RPMI7951 (cell line): ENCODE measurements around the gene CD99L2. TPM values are rescaled to one million over a fixed set of nuclear protein-coding genes. Genes with fewer than 3 reads are reported as not detected.
"Not testable (repeated sequence)": the region's sequence is repeated elsewhere in the genome, so short reads cannot be mapped to it uniquely, and the experiment has no call there.

ENCODE experiments used
- DNase-seq: peaks from one replicate; pipeline ENCODE4 v3.0.0-alpha.2; 2012; ENCODE audit warnings: low read depth
- total RNA-seq: library from RNA; depleted of rRNA; stranded (reverse); fragments of >200 nt; shearing (Covaris generic); gene quantifications from 2 replicates; pipeline ENCODE4 v1.2.3, GENCODE V29; 2014

CD99L2 gene
- total RNA-seq, 1 experiment from 2014 or later = 48.9 TPM

DNA sequence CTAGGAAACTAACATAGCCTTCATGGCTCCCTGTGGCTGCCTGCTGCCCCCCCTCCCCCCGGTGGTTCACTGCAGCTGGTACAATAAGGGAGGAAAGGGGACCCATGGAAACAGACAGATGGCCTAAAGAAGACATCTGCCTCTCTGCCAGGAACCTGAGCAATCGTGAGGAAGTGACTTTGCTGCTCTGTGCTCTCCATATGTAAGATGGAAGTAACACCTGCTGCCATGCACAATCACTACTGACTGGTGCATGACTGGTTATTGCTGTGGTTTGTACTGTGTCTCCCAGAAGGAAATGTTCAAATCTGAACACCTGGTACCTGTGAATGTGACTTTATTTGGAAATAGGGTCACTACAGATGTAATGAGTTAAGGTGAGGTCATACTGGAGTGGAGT, 43.6 kb downstream of the CD99L2 start:
- DNase-seq = no peak

DNA sequence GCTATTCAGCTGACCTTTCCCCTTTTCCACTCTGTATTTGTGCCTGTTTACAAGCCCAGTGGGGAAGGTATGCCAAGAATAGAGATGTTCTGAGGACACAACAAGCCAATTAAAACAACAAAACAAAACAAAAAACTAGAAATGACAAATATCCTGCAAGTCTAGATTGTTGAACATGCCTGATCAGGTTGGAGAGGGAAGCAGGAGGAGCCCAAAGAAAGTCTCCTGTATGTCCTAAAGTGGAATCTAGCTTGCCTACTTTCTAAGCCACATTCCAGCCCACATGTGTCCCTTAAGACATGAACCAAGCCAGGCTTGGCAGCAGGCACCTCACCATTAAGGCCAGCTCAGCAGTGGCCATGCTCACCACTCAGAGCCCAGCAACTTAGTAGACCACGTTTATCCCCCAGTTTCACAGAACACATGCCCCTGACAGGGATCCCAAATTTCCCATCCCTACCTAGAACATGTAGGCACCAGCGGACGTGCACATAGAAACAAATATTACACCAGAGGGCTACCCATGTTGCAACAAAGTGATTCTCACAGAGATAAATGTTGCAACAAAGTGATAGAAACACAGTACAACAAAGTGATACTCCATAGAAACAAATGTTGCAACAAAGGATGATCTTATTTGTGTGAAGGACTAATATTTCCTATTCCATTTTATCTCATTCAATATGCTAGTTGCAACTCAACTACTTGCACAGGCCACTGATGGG, 48.3 kb downstream of the CD99L2 start:
- DNase-seq = no peak

DNA sequence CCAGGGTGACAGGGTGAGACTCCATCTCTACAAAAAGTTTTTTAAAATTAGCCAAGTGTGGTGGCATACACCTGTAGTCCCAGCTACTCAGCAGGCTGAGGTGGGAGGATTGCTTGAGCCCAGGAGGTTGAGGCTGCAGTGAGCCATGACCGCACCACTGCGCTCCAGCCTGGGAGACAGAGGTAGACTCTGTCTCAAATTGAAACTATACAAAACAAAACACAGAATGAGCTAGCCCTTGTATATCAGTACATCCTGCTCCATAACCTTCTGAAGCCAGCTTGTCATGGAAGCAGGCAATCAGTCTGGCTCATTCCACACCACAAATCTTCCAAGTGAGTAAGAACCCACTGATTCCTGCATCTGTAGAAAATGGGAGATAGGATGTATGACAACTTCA, 49.0 kb downstream of the CD99L2 start:
- no peak for DNase-seq

DNA sequence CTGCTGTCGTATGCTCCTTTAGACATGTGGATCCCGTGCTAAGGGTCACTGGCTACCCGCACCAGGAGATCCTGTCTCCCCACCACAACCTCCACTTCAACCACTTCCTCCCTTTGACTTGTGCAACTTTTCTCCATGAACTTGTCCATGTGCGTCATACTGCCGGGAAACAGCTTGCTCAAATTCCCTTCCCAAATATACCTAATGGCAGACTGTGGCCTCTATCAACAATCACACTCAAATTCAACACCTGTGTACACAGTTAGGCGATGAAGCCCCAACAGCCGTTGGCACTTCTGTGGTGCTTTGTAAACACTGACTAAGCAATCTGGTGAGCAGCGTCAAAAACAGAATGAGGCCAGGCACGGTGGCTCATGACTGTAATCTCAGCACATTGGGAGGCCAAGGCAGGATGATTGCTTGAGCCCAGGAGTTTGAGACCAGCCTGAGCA, 49.5 kb downstream of the CD99L2 start:
- DNase-seq = no peak

DNA sequence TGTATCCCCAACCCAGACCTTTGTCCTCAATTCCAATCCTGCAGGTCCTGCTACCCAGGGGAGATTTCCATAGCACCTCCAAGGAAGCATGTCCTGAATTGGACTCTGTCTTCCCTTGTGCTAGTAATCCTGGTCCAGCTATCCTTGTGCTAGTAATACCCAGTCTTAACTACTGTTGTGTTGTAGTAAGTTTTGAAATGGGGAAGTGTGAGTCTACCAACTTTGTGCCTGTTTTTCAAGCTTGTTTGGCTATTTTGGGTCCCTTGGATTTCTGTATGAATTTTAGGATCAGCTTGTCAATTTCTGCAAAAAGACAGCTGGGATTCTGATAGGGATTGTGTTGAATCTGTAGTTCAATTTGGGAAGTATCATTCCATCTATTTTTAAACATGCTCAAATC, 51.4 kb downstream of the CD99L2 start:
- DNase-seq = no peak

DNA sequence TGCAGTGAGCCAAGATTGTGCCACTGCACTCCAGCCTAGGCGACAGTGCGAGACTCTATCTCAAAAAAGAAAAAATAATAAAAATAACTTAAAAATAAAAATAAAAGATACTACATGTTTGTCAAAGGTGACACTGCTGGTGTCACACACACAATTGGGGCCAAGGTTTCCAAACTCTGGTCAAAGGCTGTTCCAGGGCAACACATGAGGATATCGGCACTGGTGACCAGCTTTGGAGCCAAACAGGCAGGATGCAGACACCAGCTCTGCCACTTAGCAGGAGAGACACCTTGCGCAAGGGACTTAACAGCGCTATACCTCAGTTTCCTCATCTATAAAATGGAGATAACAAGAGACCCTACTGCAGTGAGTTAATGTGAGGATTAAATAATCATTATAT, 52.3 kb downstream of the CD99L2 start:
- DNase-seq = no peak

DNA sequence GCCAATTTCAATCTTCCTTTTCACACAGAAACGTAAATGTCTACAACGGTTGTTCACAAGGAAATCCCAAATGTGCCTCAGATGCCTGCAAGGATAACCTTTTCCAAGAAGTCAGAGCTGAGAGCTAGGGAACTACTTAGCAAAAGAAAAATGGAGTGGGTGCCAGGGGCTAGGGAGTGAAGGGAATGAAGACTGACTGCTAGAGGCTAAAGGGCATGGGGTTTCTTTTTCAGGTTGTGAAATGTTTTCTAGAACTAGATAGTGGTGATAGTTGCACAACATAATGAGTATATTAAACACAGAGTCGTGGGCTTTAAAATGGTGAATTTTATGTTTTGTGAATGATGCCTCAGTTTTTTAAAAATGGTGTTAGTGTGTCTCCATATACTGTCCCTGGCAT, 53.4 kb downstream of the CD99L2 start:
- DNase-seq = no peak

DNA sequence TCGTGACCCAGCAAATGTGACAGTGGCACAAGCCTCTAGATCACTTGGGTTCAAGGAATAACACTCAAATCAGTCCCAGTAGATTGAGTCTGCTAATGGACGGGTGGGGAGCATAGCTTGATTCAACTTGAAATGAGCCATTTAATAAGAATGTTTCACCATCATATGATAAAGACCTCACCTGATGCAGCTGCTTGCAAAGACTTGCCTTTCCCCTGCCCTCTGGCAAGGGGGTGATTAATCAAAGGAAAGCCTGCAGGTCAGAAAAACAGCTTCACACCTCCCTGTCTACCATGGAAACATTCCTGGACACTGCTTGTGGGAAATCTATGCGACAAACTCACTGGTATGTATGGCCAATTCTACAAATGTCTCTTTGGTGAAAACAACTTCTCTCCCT, 54.5 kb downstream of the CD99L2 start:
- no peak for DNase-seq

DNA sequence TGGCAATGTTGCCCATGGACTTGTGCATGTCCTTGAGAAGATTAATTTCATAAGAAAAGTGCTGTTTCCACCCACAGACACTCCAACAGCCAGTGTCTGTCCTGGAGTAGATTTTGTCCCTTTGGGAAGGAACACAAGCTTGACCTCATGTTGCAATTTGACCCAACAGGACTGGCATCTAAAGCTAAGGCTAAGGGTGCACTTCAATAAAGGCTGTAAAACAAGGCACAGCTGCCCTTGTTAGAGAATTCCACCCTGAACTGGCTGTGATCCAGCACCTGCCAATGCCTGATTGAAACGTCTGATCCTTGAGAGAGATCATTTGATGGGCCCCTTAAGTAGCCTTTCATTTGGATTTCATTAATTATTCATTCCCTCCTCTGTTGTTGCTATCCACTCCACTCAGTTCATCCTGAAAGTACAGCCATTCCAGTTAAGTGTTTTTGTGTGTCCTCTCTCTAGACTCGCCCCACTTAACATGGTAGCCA, 56.2 kb downstream of the CD99L2 start:
- DNase-seq = no peak

DNA sequence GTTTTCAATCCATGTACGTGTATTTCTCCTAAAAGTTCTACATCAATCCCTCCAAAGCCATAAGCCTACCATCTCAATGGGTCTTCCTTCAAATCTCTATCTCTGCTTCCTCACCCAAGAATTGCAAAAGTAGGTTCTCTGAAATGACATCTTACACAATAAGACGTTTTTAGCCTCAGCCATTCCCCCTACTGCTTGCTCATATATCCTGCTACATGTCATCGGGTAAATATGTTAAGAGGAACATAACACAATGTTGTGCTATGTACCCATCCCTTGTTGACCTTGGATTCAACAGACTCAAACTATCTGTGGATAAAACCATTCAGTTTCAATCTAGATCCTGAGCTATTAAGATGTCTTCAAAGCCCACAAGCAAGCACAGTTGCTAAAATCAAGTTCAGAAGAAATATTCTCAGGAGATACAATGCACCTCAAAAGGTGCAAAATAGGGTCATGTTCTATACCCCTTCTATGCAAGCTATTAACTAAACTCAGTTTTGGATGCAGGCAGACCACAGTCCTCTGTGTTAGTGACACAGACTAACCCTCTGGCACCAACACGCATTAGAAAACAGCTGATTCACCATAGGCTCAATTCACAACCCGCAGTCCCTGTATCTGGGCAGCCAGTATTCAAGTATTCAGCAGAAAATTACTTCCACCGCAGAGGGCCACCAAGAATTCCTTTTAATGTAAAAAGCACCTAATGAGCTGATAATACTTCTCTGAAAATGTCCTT, 56.8 kb downstream of the CD99L2 start:
- DNase-seq = peak; percentile 36

DNA sequence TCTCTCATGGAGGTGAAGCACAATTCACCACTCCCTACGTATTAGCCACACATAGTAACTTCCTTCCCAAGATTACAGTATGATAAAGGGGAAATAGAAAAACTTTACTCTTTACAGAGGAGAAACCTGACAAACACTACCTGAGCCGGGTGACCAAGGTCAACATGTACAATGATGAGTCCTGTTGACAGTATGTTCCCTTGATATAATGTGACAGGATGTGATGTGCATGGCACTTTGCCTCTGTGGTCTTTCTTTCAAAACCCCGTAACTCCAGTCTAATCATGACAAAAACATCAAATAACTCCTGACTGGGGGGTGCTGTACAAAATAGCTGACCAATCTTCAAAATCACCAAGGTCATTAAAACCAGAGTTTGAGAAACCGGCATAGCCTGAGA, 60.6 kb downstream of the CD99L2 start:
- no peak for DNase-seq

DNA sequence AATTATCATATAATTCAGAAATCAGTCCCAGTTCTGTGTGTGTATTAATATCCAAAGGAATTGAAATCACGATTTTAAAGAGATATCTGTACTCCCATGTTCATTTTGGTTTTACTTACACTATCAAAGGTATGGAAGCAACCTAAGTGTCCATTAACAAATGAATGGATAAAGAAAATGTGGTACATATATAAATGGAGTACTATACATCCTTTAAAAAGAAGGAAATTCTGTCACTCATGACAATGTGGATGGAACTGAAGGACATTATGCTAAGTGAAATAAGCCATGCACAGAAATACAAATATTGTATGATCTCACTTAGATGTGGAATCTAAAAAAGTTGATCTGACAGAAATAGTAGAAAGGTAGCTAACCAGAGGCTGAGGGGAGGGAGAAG, 63.8 kb downstream of the CD99L2 start:
- no peak for DNase-seq

DNA sequence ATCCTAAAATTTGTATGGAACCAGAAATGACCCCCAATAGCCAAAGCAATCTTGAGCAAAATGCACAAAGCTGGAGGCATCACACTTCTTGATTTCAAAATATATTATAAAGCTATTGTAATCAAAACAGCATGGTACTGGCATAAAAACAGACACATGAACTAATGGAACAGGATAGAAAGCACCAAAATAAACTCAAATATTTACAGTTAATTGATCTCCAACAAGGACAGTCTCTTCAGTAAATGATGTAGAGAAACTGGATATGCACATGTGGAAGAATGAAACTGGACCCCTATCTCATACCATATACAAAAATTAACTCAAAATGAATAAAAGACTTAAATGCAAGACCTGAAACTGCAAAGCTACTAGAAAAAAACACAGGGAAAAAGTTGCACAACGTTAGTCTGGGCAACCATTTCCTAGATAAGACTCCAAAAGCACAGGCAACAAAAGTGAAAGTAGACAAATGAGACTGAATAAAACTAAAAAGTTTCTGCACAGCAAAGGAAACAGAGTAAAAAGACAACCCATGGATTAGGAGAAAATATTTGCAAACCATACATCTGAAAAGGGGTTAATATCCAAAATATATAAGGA, 64.9 kb downstream of the CD99L2 start:
- DNase-seq = no peak

DNA sequence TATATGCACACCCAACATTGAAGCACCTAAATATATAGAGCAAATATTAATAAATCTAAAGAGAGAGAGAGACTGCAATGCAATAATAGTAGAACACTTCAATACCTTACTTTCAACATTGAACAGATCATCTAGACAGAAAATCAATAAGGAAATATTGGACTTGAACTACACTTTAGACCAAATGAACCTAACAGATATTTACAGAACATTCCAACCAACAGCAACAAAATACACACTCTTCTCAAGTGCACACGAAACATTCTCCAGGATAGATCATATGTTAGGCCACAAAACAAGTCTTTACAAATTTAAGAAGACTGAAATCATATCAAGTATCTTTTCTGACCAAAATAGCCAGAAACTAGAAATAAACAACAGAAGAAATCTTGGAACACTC, 66.6 kb downstream of the CD99L2 start:
- no peak for DNase-seq

DNA sequence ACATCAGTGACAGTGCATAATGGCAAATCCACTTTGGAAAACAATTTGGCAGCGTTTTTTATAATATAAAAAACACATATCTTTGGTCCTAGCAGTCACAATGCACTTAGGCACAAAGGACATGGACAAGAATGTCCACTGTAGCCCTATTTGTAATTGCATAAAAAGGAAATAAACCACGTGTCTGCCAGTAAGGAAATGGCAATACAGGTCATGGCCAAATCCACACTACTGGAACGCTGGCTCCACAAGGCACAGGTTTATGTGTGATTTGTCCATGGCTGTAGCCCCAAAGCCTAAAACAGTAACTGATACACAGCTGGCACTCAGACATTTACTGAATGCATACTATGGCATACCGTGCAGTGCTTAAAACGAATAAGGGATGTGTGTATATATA, 69.7 kb downstream of the CD99L2 start:
- no peak for DNase-seq

DNA sequence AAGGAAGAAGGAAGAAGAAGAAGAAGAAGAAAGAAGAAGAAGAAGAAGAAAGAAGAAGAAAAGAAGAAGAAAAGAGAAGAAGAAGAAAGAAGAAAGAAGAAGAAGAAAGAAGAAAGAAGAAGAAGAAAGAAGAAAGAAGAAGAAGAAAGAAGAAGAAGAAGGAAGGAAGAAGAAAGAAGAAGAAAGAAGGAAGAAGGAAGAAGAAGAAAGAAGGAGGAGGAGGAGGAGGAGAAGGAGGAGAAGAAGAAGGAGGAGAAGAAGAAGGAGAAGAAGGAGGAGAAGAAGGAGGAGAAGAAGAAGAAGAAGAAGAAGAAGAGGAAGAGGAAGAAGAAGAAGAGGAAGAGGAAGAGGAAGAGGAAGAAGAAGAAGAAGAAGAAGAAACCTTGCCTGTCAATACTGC, 74.1 kb downstream of the CD99L2 start:
- not testable (repeated sequence) for DNase-seq

DNA sequence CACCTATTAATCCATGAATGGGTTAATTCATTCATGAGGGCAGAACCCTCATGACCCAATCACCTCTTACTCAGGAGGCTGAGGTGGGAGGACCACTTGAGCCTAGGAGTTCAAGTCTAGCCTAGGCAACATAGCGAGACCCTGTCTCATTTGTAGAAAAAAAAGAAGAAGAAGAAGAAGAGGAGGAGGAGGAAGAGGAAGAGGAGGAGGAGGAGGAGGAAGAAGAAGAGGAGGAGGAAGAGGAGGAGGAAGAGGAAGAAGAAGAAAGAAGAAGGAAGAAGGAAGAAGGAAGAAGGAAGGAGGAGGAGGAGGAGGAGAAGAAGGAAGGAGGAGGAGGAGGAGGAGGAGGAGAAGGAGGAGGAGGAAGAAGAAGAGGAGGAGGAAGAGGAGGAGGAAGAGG, 74.6 kb downstream of the CD99L2 start:
- DNase-seq = not testable (repeated sequence)

DNA sequence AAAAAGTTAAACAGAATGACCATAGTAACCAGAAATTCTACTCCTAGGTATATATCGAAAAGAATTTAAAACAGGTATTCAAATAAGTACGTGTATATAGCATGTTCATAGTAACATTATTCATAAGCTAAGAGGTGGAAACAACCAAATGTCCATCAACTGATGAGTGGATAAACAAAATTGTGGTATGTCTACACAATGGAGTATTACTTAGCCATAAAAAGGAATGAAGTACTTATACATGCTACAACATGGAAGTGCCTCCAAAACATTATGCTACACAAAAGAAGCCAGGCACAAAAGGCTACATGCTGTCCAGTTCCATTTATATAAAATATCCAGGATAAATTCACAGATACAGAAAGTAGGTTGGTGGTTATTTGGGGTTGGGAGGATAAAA, 76.5 kb downstream of the CD99L2 start:
- no peak for DNase-seq

DNA sequence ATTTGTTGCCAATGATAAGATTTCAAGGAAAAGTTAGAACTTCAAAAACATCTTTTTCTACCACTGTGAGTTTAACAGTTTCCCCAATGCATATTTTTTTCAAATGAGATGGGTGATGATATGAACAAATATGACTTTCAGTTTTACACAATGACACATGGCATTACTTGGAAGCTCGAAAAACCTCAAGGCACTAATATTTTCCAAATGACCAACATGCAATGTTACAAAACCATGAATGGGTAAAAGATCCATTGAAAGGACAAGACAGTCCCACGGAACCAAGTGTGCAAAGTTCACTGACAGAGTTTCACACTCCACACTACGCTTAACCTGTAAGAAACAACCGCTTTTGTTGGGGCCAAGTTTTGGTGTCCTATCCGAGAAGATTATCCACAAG, 84.5 kb downstream of the CD99L2 start:
- peak; percentile 12 for DNase-seq

DNA sequence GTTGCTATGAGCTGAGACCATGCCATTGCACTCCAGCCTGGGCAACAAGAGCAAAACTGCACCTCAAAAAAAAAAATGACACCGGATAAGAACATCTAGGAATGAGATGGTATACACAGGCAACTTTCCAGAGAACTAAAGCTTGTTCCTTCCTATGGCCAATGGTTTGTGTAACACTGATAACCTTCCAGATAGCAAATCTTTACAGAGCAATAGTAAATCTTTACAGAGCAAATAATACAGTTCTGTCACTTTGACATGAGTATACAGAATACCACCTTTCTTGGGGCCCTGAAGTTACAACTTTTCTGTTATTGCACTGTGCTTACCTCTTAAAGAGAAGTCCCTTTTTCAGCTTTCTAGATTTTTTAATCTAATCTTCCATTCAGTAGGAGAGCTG, 91.6 kb downstream of the CD99L2 start:
- no peak for DNase-seq

DNA sequence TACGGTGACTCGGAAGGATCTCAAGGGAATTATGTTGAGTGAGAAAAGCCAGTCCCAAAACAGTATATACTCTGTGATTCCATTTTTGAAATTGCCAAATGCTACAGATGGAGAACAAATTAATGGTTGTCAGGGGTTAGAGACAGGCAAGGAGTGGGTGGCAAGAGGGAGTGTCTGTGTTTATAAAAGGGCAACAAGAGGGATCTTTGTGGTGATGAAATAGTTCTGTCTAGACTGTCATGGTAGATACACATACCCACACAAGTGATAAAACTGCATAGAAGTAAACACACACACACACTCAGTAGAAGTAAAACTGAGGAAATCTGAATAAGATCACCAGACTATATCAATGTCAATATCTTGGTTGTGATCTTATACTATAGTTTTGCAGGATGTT, 92.7 kb downstream of the CD99L2 start:
- no peak for DNase-seq

DNA sequence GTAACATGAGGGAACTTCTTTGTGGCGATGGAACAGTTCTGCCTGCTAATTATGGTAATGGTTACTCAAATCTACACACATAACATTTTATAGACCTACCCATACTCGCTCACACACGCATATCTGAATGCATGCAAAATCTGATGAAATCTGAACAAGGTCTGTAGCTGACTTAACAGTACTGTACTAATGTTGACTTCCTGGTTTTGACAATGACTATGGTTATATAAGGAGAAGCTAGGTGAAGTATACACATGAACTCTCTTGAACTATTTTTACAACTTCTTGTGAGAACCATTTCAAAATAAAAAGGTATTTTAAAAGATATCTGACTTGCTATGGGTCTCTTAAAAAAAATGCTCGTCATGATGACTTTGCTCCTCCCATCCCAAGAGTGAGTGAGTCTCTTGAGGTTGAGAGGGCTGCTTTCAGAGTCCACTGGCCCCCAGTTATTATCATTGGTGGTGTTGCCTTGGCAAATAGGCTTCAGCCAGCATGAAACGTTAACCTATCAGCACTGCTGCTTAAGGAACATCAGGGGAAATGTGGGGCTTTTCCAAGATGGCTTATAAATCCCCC, 105.4 kb downstream of the CD99L2 start:
- no peak for DNase-seq

DNA sequence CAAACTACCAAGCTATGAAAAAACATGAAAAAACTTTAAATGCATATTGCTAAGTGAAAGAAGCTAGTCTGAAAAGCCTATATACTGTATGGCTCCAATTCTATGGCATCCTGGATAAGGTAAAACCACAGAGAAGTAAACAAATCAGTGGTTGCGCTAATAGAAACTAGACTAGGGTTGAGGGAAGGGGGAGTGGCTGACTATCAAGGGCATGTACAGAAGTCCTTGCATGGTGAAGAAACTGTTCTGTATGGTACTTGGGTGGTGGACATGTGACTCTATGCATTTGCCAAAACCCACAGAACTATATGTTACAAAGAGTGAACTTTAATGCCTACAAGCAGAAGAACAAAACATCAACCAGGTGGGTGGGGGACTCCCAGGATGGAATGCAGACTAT, 108.4 kb downstream of the CD99L2 start:
- no peak for DNase-seq
